GM19240 (cell line): ENCODE measurements around the gene SMIM14.
"Not testable (repeated sequence)": the region's sequence is repeated elsewhere in the genome, so short reads cannot be mapped to it uniquely, and the experiment has no call there.

Experiments
- DNase-seq: peaks from one replicate; pipeline ENCODE4 v3.0.0; 2011; ENCODE audit warnings: low spot score; ENCODE audit not compliant: insufficient read length

Gene SMIM14

GRCh38 chr4:39648213-39648612 lies 9.5 kb upstream of the SMIM14 start:
- no peak for DNase-seq

- DNase-seq = no peak
These were observed 4.4 kb upstream of the SMIM14 start for GRCh38 chr4:39642885-39643552.

GRCh38 chr4:39641451-39641850 lies 2.8 kb upstream of the SMIM14 start:
- DNase-seq = no peak

- DNase-seq = no peak
These were observed 895 bp downstream of the SMIM14 start for GRCh38 chr4:39637586-39638353.

- DNase-seq = no peak
These were observed 1.5 kb downstream of the SMIM14 start for GRCh38 chr4:39637221-39637585.

GRCh38 chr4:39636531-39637184 lies 2.0 kb downstream of the SMIM14 start:
- no peak for DNase-seq

GRCh38 chr4:39635023-39635422 lies 3.6 kb downstream of the SMIM14 start:
- DNase-seq = no peak

GRCh38 chr4:39631700-39632079 lies 7.0 kb downstream of the SMIM14 start:
- no peak for DNase-seq

- DNase-seq = no peak
These were observed 11.3 kb downstream of the SMIM14 start for GRCh38 chr4:39627413-39627812.

GRCh38 chr4:39626913-39627312 lies 11.8 kb downstream of the SMIM14 start:
- no peak for DNase-seq

GRCh38 chr4:39626261-39626660 lies 12.4 kb downstream of the SMIM14 start:
- no peak for DNase-seq

GRCh38 chr4:39621582-39621981 lies 17.1 kb downstream of the SMIM14 start:
- DNase-seq = no peak

- DNase-seq = no peak
These were observed 17.9 kb downstream of the SMIM14 start for GRCh38 chr4:39620551-39621313.

GRCh38 chr4:39617534-39617933 lies 21.1 kb downstream of the SMIM14 start:
- no peak for DNase-seq

- no peak for DNase-seq
These were observed 22.0 kb downstream of the SMIM14 start for GRCh38 chr4:39616651-39617050.

- DNase-seq = not testable (repeated sequence)
These were observed 22.6 kb downstream of the SMIM14 start for GRCh38 chr4:39616112-39616511.

- no peak for DNase-seq
These were observed 24.0 kb downstream of the SMIM14 start for GRCh38 chr4:39614487-39615162.

- DNase-seq = no peak
These were observed 25.5 kb downstream of the SMIM14 start for GRCh38 chr4:39613093-39613656.

GRCh38 chr4:39609454-39609931 lies 29.2 kb downstream of the SMIM14 start:
- no peak for DNase-seq

- no peak for DNase-seq
These were observed 30.2 kb downstream of the SMIM14 start for GRCh38 chr4:39608451-39608850.

GRCh38 chr4:39606747-39607146 lies 31.9 kb downstream of the SMIM14 start:
- no peak for DNase-seq
